Left lung (tissue), 10 donors: Measurements from ENCODE around the gene GSG1L. TPM values are rescaled to one million over a fixed set of nuclear protein-coding genes. Genes with fewer than 3 reads are reported as not detected.

ENCODE experiments used
- ATAC-seq: fragments of 200-7000 bp; cut with Tn5 transposase; one replicate; pipeline ENCODE4 v1.9.1; 2020; ENCODE audit warnings: moderate library complexity
- DNase-seq, 4 donors: peaks; one replicate each; pipeline ENCODE4 v3.0.0-alpha.2; 2013 to 2020
- H3K27ac ChIP-seq, 2 donors: fragments of 200-600 bp; sonication (generic) in 1 of 2; one replicate each; pipeline versions ENCODE4 v1.5.0 to v1.8.0; 2020 to 2021
- H3K27me3 ChIP-seq, 2 donors: fragments of 200-600 bp; sonication (generic) in 1 of 2; one replicate each; pipeline versions ENCODE4 v1.5.0 to v1.8.0; 2020 to 2021
- H3K36me3 ChIP-seq, 2 donors: fragments of 200-600 bp; sonication (generic) in 1 of 2; one replicate each; pipeline versions ENCODE4 v1.5.0 to v1.8.0; 2020 to 2021
- H3K4me1 ChIP-seq, 2 donors: fragments of 200-600 bp; one replicate each; pipeline ENCODE4 v1.8.0; 2021
- H3K4me3 ChIP-seq, 2 donors: fragments of 200-600 bp; sonication (generic) in 1 of 2; one replicate each; pipeline versions ENCODE4 v1.5.0 to v1.8.0; 2020 to 2021; ENCODE audit warnings: mild to moderate bottlenecking in 1 of 2
- H3K9me3 ChIP-seq, 2 donors: fragments of 200-600 bp; sonication (generic) in 1 of 2; one replicate each; pipeline versions ENCODE4 v1.5.0 to v1.8.0; 2020 to 2021
- CTCF ChIP-seq, 2 donors: fragments of 200-600 bp; sonication (generic) in 1 of 2; IDR thresholded peaks; one replicate each; pipeline versions ENCODE4 v1.5.0 to v1.8.0; 2021; ENCODE audit warnings: antibody characterized with exemption in 2 of 2
- intact Hi-C, 2 donors: fragments of 100-400 bp; cut with DNase I; formaldehyde crosslinking; loops; one replicate each; pipeline versions ENCODE4 v1.11.2 to v1.14.2; 2022
- polyA plus RNA-seq, 6 donors: library from polyadenylated mRNA; unstranded; fragments of 120-200 nt; gene quantifications; one replicate each; pipeline ENCODE4 v1.2.1, GENCODE V29; 2013; ENCODE audit not compliant: insufficient read length in 6 of 6
- total RNA-seq, 2 donors: library from RNA; stranded (reverse); fragmentation: NEBNext Ultra II Directional; extraction: Animal tissue kit (Norgen Biotek cat#: 25700); gene quantifications; one replicate each; pipeline ENCODE4 v1.2.1, GENCODE V29; 2021
- donor health status: DM: no; HTN: yes; CAD: no.
- donor health status: DM: no; HTN: no; CAD: no.

GSG1L gene
- total and polyA plus RNA-seq, 8 donors, result 0.20 to 1.2 (median 0.65) TPM; not detected in 1

GRCh38 chr16:27920391-27920891, 143.1 kb downstream of the GSG1L start:
- ATAC-seq (no peak), DNase-seq (no peak)
- TF ChIP-seq CTCF (IDR thresholded peaks at IDR 0.05), result no peak
- no peak overlapping the region for H3K27ac ChIP-seq
- H3K4me1 ChIP-seq, result no peaks in the 10 kb centered on the region
- intact Hi-C loops, result no loop called here
- H3K4me3 ChIP-seq, result no peak overlapping the region
- H3K36me3 ChIP-seq, result no peaks in the 10 kb centered on the region
- no peaks in the 10 kb centered on the region for H3K9me3 ChIP-seq
- peaks cover 0 to 54% of the 10 kb centered on the region in 2 donors for H3K27me3 ChIP-seq

GRCh38 chr16:27918755-27919154, 144.8 kb downstream of the GSG1L start:
- Histone ChIP-seq H3K27me3 (peaks cover 0 to 62% of the 10 kb centered on the region in 2 donors), H3K4me1 (no peaks in the 10 kb centered on the region), H3K36me3 (no peaks in the 10 kb centered on the region), H3K27ac (no peak overlapping the region), H3K4me3 (no peak overlapping the region), H3K9me3 (no peaks in the 10 kb centered on the region)
- TF ChIP-seq CTCF (IDR thresholded peaks at IDR 0.05), result no peak
- DNase-seq, result no peak
- no peak for ATAC-seq
- intact Hi-C loops, result no loop called here

- ATAC-seq (no peak), DNase-seq (no peak)
- H3K4me1 ChIP-seq, result no peaks in the 10 kb centered on the region
- TF ChIP-seq CTCF (IDR thresholded peaks at IDR 0.05), result no peak
- H3K9me3 ChIP-seq, result no peaks in the 10 kb centered on the region
- no peak overlapping the region for H3K27ac ChIP-seq
- no peaks in the 10 kb centered on the region for H3K36me3 ChIP-seq
- intact Hi-C loops, result no loop called here
- H3K27me3 ChIP-seq, result peaks cover 0 to 58% of the 10 kb centered on the region in 2 donors
- no peak overlapping the region for H3K4me3 ChIP-seq
Observed at GRCh38 chr16:27917949-27918348, 145.6 kb downstream of the GSG1L start.

GRCh38 chr16:27911486-27911885, 152.0 kb downstream of the GSG1L start:
- no peak for TF ChIP-seq CTCF (IDR thresholded peaks at IDR 0.05)
- no peaks in the 10 kb centered on the region for H3K4me1 ChIP-seq
- no peak for DNase-seq
- no peak overlapping the region for H3K27ac ChIP-seq
- H3K36me3 ChIP-seq, result no peaks in the 10 kb centered on the region
- peaks cover 0 to 19% of the 10 kb centered on the region in 2 donors for H3K27me3 ChIP-seq
- intact Hi-C loops, result no loop called here
- no peaks in the 10 kb centered on the region for H3K9me3 ChIP-seq
- ATAC-seq, result no peak
- H3K4me3 ChIP-seq, result no peak overlapping the region

GRCh38 chr16:27907457-27907972, 156.0 kb downstream of the GSG1L start:
- intact Hi-C loops, result no loop called here
- ATAC-seq (no peak), DNase-seq (no peak)
- Histone ChIP-seq H3K9me3 (no peaks in the 10 kb centered on the region), H3K27me3 (peaks cover 0 to 32% of the 10 kb centered on the region in 2 donors), H3K36me3 (no peaks in the 10 kb centered on the region), H3K4me3 (no peak overlapping the region), H3K4me1 (no peaks in the 10 kb centered on the region), H3K27ac (no peak overlapping the region)
- TF ChIP-seq CTCF (IDR thresholded peaks at IDR 0.05), result no peak
